ENCODE results near the gene GNB1L.

The GNB1L gene

GRCh38 chr22:19737846-19738663 lies 116.6 kb downstream of the GNB1L start:
- no peak for TF ChIP-seq CTCF (IDR thresholded peaks at IDR 0.05; ENCODE audit: low read depth, low read length)
- in situ Hi-C loops (cut with HindIII; ENCODE audit: low sequenced_read_pairs): no loop called here
- no peak for DNase-seq (ENCODE audit: low read depth, low spot score)
- no peak overlapping the region for H3K4me3 ChIP-seq (ENCODE audit: low read depth, low read length)

GRCh38 chr22:19735665-19736510 lies 118.8 kb downstream of the GNB1L start:
- in situ Hi-C loops (cut with HindIII; ENCODE audit: low sequenced_read_pairs): no loop called here
- no peak for DNase-seq (ENCODE audit: low read depth, low spot score)
- H3K4me3 ChIP-seq (ENCODE audit: low read depth, low read length): no peak overlapping the region
- TF ChIP-seq CTCF (IDR thresholded peaks at IDR 0.05; ENCODE audit: low read depth, low read length): no peak

- no peak for DNase-seq (ENCODE audit: low read depth, low spot score)
- no peak for TF ChIP-seq CTCF (IDR thresholded peaks at IDR 0.05; ENCODE audit: low read depth, low read length)
- in situ Hi-C loops (cut with HindIII; ENCODE audit: low sequenced_read_pairs): no loop called here
- H3K4me3 ChIP-seq (ENCODE audit: low read depth, low read length): no peak overlapping the region
These were observed 119.8 kb downstream of the GNB1L start for GRCh38 chr22:19734837-19735382.

GRCh38 chr22:19734163-19734562 lies 120.5 kb downstream of the GNB1L start:
- H3K4me3 ChIP-seq (ENCODE audit: low read depth, low read length): no peak overlapping the region
- in situ Hi-C loops (cut with HindIII; ENCODE audit: low sequenced_read_pairs): no loop called here
- no peak for TF ChIP-seq CTCF (IDR thresholded peaks at IDR 0.05; ENCODE audit: low read depth, low read length)
- DNase-seq (ENCODE audit: low read depth, low spot score): no peak

GRCh38 chr22:19733755-19734154 lies 120.9 kb downstream of the GNB1L start:
- no peak for TF ChIP-seq CTCF (IDR thresholded peaks at IDR 0.05; ENCODE audit: low read depth, low read length)
- in situ Hi-C loops (cut with HindIII; ENCODE audit: low sequenced_read_pairs): no loop called here
- H3K4me3 ChIP-seq (ENCODE audit: low read depth, low read length): no peak overlapping the region

More at GRCh38 chr22:19733755-19734154, 120.9 kb downstream of the GNB1L start:
- no peak for DNase-seq (ENCODE audit: low read depth, low spot score)

Data from astrocyte of the spinal cord (primary cell).